Measurements from ENCODE around the gene DTX2.
"Not testable (repeated sequence)": the region's sequence is repeated elsewhere in the genome, so short reads cannot be mapped to it uniquely, and the experiment has no call there.

The DTX2 gene

DNA sequence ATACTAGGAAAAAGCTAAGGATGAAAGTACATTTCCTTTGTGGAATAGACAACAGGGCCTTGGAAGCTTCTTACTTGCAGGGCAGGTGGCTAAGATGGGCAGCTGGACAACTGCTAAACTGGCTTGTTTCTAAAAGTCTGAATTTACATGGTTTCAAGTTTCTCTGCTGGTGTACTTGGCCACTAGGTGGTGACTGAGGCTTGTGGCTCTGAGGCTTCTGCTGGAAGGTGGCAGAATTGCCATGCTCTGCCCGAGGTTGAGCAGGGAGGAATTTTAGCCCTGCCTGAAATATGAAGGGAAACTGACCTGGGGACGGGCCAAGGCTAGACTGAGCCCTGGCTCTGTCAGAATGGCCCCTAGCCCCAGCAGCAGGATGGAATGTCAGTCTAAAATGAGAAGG is 23.6 kb upstream of the DTX2 start:
- H3K27me3 ChIP-seq (ENCODE audit: insufficient read depth, low read depth); H3K79me2 ChIP-seq (ENCODE audit: insufficient read depth, low read depth); H3K9ac ChIP-seq; H3K36me3 ChIP-seq (ENCODE audit: insufficient read depth); H4K20me1 ChIP-seq (ENCODE audit: insufficient read depth); H2AFZ ChIP-seq (ENCODE audit: low read depth); H3K4me3 ChIP-seq (IDR thresholded peaks at IDR 0.05; ENCODE audit: insufficient read depth, low read depth, low read length); H3K4me2 ChIP-seq; H3K27ac ChIP-seq: not testable (repeated sequence)
- TF ChIP-seq, protein P1, sequence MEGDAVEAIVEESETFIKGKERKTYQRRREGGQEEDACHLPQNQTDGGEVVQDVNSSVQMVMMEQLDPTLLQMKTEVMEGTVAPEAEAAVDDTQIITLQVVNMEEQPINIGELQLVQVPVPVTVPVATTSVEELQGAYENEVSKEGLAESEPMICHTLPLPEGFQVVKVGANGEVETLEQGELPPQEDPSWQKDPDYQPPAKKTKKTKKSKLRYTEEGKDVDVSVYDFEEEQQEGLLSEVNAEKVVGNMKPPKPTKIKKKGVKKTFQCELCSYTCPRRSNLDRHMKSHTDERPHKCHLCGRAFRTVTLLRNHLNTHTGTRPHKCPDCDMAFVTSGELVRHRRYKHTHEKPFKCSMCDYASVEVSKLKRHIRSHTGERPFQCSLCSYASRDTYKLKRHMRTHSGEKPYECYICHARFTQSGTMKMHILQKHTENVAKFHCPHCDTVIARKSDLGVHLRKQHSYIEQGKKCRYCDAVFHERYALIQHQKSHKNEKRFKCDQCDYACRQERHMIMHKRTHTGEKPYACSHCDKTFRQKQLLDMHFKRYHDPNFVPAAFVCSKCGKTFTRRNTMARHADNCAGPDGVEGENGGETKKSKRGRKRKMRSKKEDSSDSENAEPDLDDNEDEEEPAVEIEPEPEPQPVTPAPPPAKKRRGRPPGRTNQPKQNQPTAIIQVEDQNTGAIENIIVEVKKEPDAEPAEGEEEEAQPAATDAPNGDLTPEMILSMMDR (conservative IDR thresholded peaks at IDR 0.05; ENCODE audit: low read depth, low read length): peak; percentile 64
- peaks cover 16% of the 10 kb centered on the region for H3K4me1 ChIP-seq (ENCODE audit: low read depth, poor library complexity, severe bottlenecking)

DNA sequence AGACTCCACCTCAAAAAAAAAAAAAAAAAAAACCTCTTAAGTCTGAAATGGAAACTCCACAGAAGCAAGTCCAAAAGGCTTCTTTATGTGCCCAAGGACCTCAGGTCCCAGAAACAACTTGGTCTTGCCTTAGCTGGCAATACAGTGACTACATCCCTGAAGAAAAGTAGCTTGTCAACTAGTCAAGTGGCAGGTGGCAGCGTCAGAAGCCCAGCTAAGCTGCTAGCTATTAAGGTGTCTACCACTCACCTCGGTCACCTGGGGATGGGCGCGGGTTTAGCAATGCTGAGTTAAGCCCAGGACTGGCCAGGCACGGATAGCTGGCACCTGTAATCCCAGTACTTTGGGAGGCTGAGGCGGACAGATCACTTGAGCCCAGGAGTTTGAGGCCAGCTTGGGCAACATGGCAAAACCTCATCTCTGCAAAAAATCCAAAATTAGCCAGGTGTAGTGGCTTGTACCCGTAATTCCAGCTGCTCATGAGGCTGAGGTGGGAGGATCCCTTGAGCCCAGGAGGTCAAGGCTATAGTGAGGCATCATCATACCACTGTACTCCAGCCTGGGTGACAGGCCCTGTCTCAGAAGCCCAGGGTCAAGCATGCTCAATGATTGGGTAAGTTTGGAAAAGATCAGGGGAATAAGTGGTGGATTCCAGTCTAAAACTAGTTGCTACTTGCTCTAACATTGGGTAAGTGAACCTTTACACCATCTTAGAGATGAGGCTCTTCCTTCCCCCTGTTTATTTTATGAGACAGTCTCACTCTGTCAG is 22.2 kb upstream of the DTX2 start:
- H3K27me3 ChIP-seq (ENCODE audit: insufficient read depth, low read depth); H3K27ac ChIP-seq; H3K79me2 ChIP-seq (ENCODE audit: insufficient read depth, low read depth); H3K9ac ChIP-seq; H3K4me2 ChIP-seq; H3K36me3 ChIP-seq (ENCODE audit: insufficient read depth); H4K20me1 ChIP-seq (ENCODE audit: insufficient read depth); H3K4me3 ChIP-seq (IDR thresholded peaks at IDR 0.05; ENCODE audit: insufficient read depth, low read depth, low read length); H2AFZ ChIP-seq (ENCODE audit: low read depth): not testable (repeated sequence)
- H3K4me1 ChIP-seq (ENCODE audit: low read depth, poor library complexity, severe bottlenecking): peaks cover 12% of the 10 kb centered on the region

DNA sequence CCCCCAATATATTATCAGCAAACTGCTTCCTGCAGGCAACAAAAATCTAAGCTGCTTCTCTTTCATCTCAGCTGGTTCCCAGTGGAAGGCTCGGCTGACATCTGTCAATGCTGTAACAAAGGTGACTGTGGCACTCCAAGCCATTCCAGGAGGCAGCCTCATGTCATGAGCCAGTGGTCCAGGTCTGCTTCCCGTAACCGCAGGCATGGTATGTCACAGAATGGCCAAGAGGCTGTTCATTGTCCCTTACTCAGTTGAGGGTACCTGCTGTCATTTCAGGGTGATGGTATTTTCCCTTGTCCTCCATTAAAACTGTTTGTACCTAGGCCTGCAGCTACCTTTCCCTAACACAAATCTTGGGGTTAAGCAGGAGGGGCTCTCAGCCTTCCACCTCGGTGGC is 21.1 kb upstream of the DTX2 start:
- H3K36me3 ChIP-seq (ENCODE audit: insufficient read depth); H3K4me2 ChIP-seq; H3K27ac ChIP-seq; H2AFZ ChIP-seq (ENCODE audit: low read depth); H3K27me3 ChIP-seq (ENCODE audit: insufficient read depth, low read depth); H4K20me1 ChIP-seq (ENCODE audit: insufficient read depth); H3K9ac ChIP-seq; H3K4me3 ChIP-seq (IDR thresholded peaks at IDR 0.05; ENCODE audit: insufficient read depth, low read depth, low read length); H3K79me2 ChIP-seq (ENCODE audit: insufficient read depth, low read depth): not testable (repeated sequence)
- H3K4me1 ChIP-seq (ENCODE audit: low read depth, poor library complexity, severe bottlenecking): peaks cover 23% of the 10 kb centered on the region

DNA sequence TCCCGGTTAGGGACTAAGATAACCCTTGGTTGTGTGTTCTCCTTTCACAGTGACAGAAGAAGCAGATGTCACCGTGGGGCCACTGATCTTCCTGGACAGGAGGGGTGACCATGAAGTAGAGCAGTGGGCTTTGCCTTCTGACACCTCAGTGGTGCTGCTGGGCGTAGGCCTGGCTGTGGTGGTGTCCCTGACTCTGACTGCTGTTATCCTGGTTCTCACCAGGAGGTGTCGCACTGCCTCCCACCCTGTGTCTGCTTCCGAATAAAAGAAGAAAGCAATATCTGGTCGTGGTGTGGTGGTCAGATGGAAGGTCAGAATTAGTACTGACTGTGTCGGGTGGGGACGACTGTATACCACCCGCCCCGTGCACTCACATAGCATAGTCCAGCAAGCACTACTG is 19.7 kb upstream of the DTX2 start:
- not testable (repeated sequence) for H3K4me2 ChIP-seq; H3K9ac ChIP-seq; H2AFZ ChIP-seq (ENCODE audit: low read depth); H4K20me1 ChIP-seq (ENCODE audit: insufficient read depth); H3K79me2 ChIP-seq (ENCODE audit: insufficient read depth, low read depth); H3K4me3 ChIP-seq (IDR thresholded peaks at IDR 0.05; ENCODE audit: insufficient read depth, low read depth, low read length); H3K27ac ChIP-seq; H3K27me3 ChIP-seq (ENCODE audit: insufficient read depth, low read depth); H3K36me3 ChIP-seq (ENCODE audit: insufficient read depth)
- H3K4me1 ChIP-seq (ENCODE audit: low read depth, poor library complexity, severe bottlenecking): peaks cover 25% of the 10 kb centered on the region

DNA sequence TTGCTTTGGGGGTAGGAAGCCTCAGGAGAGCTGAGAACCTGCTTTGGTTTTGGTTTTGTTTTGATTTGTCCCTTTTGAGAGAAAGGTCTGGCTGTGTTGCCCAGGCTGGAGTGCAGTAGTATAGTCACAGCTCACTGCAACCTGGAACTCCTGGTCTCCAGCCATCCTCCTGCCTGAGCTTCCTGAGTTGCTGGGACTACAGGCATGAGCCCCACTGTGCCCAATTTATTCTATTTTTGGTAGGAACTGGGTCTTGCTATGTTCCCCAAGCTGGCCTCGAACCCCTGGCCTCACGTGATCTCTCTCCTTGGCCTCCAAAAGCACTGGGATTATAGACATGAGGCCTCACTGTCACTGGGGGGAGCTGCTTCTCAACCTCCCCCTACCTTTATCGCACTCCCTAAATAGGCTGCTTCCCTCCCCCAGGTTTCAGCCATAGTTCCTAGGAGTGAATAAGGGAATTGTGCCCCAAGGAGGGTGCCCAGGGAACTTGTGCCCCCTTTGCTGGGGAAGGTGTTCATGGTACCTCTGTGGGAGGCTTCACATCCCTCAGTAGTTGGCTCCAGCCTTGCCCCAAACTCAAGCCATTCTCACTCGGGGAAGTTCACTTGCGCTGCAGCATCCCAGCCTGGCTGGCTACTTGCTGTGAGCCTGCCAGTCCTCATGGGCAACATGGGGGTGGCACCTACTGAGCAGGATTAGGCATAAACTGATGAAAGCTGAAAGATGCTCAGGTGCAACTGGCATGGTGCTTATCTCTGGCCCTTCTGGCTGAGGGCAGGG is 18.7 kb upstream of the DTX2 start:
- H4K20me1 ChIP-seq (ENCODE audit: insufficient read depth); H3K27ac ChIP-seq; H3K36me3 ChIP-seq (ENCODE audit: insufficient read depth); H3K27me3 ChIP-seq (ENCODE audit: insufficient read depth, low read depth); H3K4me2 ChIP-seq; H3K79me2 ChIP-seq (ENCODE audit: insufficient read depth, low read depth); H2AFZ ChIP-seq (ENCODE audit: low read depth); H3K4me3 ChIP-seq (IDR thresholded peaks at IDR 0.05; ENCODE audit: insufficient read depth, low read depth, low read length); H3K9ac ChIP-seq: not testable (repeated sequence)
- peaks cover 22% of the 10 kb centered on the region for H3K4me1 ChIP-seq (ENCODE audit: low read depth, poor library complexity, severe bottlenecking)

DNA sequence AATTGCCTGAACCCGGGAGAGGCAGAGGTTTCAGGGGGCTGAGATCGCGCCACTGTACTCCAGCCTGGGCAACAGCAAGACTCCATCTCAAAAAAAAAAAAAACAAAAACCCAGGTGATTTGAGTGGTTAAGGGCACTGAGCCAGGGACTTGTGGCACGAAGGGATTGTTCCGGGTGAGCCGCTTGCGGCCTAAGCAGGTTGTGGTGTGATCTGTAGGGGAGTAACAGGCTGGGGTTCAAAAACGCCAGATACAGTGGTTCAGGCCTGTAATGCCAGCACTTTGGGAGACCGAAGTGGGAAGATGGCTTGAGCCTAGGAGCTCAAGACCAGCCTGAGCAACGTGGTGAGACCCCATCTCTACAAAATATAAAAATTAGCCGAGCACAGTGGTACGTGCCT is 17.7 kb upstream of the DTX2 start:
- H3K36me3 ChIP-seq (ENCODE audit: insufficient read depth); H3K4me3 ChIP-seq (IDR thresholded peaks at IDR 0.05; ENCODE audit: insufficient read depth, low read depth, low read length); H2AFZ ChIP-seq (ENCODE audit: low read depth); H3K9ac ChIP-seq; H4K20me1 ChIP-seq (ENCODE audit: insufficient read depth); H3K27me3 ChIP-seq (ENCODE audit: insufficient read depth, low read depth); H3K79me2 ChIP-seq (ENCODE audit: insufficient read depth, low read depth); H3K4me2 ChIP-seq: not testable (repeated sequence)
- peak overlapping the region; percentile 77 for H3K27ac ChIP-seq
- H3K4me1 ChIP-seq (ENCODE audit: low read depth, poor library complexity, severe bottlenecking): peaks cover 20% of the 10 kb centered on the region

DNA sequence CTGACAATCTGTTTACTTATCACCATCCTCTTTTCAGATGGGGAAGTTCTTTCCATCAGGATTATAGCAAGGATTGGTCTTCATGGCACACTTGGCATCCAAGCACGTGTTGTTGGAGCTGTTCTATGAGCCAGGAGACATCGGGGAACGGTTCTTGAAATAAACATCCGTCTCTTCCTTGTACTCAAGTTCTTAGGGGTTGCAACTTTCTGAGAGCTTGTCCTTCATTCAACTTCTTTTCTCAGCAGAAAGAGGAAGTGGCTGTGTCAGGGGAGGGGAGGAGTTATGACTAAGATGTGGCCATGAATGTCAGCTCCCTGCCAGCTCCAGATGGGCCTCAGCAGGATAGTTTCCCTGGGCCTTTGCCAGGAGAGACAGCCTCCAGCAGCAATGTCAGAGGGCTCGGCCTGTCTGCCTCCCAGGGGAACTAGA is 15.9 kb upstream of the DTX2 start:
- H3K27ac ChIP-seq: peak overlapping the region; percentile 77
- H3K4me1 ChIP-seq (ENCODE audit: low read depth, poor library complexity, severe bottlenecking): peaks cover 20% of the 10 kb centered on the region
- H3K4me2 ChIP-seq: peak overlapping the region; percentile 57
- H3K79me2 ChIP-seq (ENCODE audit: insufficient read depth, low read depth); H4K20me1 ChIP-seq (ENCODE audit: insufficient read depth); H3K27me3 ChIP-seq (ENCODE audit: insufficient read depth, low read depth); H2AFZ ChIP-seq (ENCODE audit: low read depth); H3K36me3 ChIP-seq (ENCODE audit: insufficient read depth); H3K4me3 ChIP-seq (IDR thresholded peaks at IDR 0.05; ENCODE audit: insufficient read depth, low read depth, low read length): not testable (repeated sequence)
- peak overlapping the region; percentile 19; the same call in 1 of the 2 replicates for H3K9ac ChIP-seq

DNA sequence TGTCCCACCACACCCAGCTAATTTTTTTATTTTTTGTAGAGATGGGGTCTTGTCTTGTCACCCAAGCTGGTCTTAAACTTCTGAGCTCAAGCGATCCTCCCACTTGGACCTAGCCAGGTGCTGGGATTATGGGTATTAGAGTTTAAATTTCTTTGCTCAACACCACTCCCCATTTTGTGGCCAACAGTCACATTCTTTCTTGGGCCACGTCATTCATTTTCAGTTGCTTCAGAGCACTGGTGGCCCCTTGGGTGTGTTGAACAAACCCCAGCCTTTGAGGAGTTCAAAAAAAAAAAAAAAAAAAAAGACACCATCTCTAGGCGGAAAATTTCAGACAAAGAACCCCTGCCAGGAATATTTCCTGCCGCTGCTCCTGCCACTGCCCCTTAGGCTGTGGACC is 4.5 kb upstream of the DTX2 start:
- not testable (repeated sequence) for H3K4me1 ChIP-seq (ENCODE audit: low read depth, poor library complexity, severe bottlenecking)

DNA sequence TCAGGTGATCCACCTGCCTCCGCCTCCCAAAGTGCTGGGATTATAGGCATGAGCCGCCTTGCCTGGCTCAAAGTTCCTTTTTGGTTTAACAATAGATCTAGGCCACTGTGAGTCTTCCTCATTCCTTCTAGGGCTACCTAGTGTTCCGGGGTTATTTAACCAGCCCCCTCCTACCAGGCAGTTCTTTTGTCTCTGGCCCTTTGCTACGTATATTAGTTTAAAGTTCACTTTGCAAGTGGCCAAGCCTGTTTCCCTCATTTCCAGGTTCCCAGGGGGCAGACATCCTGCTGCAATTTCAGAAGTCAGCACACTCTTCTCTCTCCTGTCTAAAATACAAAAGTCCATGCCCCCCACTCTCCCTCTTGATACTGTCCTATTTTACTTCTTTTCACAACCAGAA is 3.0 kb upstream of the DTX2 start:
- not testable (repeated sequence) for H3K9ac ChIP-seq; H4K20me1 ChIP-seq (ENCODE audit: insufficient read depth); H3K79me2 ChIP-seq (ENCODE audit: insufficient read depth, low read depth); H3K4me1 ChIP-seq (ENCODE audit: low read depth, poor library complexity, severe bottlenecking); H3K27ac ChIP-seq; H3K27me3 ChIP-seq (ENCODE audit: insufficient read depth, low read depth); H3K4me2 ChIP-seq; H2AFZ ChIP-seq (ENCODE audit: low read depth); H3K4me3 ChIP-seq (IDR thresholded peaks at IDR 0.05; ENCODE audit: insufficient read depth, low read depth, low read length); H3K36me3 ChIP-seq (ENCODE audit: insufficient read depth)

More for the DNA sequence above, 4.5 kb upstream of the DTX2 start:
- H3K4me3 ChIP-seq (IDR thresholded peaks at IDR 0.05; ENCODE audit: insufficient read depth, low read depth, low read length); H3K27me3 ChIP-seq (ENCODE audit: insufficient read depth, low read depth); H3K4me2 ChIP-seq; H3K9ac ChIP-seq; H3K36me3 ChIP-seq (ENCODE audit: insufficient read depth); H3K27ac ChIP-seq; H4K20me1 ChIP-seq (ENCODE audit: insufficient read depth); H2AFZ ChIP-seq (ENCODE audit: low read depth); H3K79me2 ChIP-seq (ENCODE audit: insufficient read depth, low read depth): not testable (repeated sequence)

All from KMS-11 (cell line).